Gastroesophageal sphincter (tissue), 3 donors: ENCODE measurements around the gene NSG2.

Experiments
- EP300 ChIP-seq: sonication (generic); formaldehyde crosslinking; IDR thresholded peaks from one replicate; pipeline ENCODE4 v1.6.1; 2017; ENCODE audit warnings: antibody characterized with exemption, mild to moderate bottlenecking
- POLR2A ChIP-seq, 2 donors: fragments of 450-650 bp; IDR thresholded peaks; one replicate each; pipeline ENCODE4 v1.6.1; 2017; ENCODE audit warnings: antibody characterized with exemption in 2 of 2, mild to moderate bottlenecking in 2 of 2, moderate library complexity in 1 of 2
- POLR2AphosphoS5 ChIP-seq: sonication (generic); formaldehyde crosslinking; IDR thresholded peaks from one replicate; pipeline ENCODE4 v1.6.1; 2017; ENCODE audit warnings: antibody characterized with exemption
- TF ChIP-seq, protein P1 (sequence below), 4 experiments: fragments of 200-600 bp in 2 of 4; fragments of 450-650 bp in 2 of 4; sonication (generic) in 1 of 4; IDR thresholded peaks; one replicate each; pipeline ENCODE4 v1.5.1; 2017 to 2019; ENCODE audit warnings: antibody characterized with exemption in 4 of 4, mild to moderate bottlenecking in 2 of 4, moderate library complexity in 2 of 4

- TF ChIP-seq, protein P1, sequence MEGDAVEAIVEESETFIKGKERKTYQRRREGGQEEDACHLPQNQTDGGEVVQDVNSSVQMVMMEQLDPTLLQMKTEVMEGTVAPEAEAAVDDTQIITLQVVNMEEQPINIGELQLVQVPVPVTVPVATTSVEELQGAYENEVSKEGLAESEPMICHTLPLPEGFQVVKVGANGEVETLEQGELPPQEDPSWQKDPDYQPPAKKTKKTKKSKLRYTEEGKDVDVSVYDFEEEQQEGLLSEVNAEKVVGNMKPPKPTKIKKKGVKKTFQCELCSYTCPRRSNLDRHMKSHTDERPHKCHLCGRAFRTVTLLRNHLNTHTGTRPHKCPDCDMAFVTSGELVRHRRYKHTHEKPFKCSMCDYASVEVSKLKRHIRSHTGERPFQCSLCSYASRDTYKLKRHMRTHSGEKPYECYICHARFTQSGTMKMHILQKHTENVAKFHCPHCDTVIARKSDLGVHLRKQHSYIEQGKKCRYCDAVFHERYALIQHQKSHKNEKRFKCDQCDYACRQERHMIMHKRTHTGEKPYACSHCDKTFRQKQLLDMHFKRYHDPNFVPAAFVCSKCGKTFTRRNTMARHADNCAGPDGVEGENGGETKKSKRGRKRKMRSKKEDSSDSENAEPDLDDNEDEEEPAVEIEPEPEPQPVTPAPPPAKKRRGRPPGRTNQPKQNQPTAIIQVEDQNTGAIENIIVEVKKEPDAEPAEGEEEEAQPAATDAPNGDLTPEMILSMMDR (IDR thresholded peaks at IDR 0.05), result no peak
- no peak for TF ChIP-seq POLR2AphosphoS5
- no peak for TF ChIP-seq POLR2A (IDR thresholded peaks at IDR 0.05)
- no peak for TF ChIP-seq EP300
These were observed 23.0 kb upstream of the NSG2 start for GRCh38 chr5:174022384-174023095.
